Naive thymus-derived CD4-positive, alpha-beta T cell (primary cell): ENCODE measurements around the gene FREM2. TPM values are rescaled to one million over a fixed set of nuclear protein-coding genes. Genes with fewer than 3 reads are reported as not detected.

Experiments
- ATAC-seq: fragments of 150-1000 bp; cut with Tn5 transposase; 2 replicates; pipeline ENCODE4 v1.10.0; 2021; ENCODE audit warnings: mild to moderate bottlenecking, moderate library complexity
- CTCF ChIA-PET: fragments of 350-600 bp; sonication (Branson Sonifier 250); formaldehyde crosslinking; loops from one replicate; lab custom pipeline; 2021; ENCODE audit warnings: antibody characterized with exemption; lab: Charles Lee
- POLR2A ChIA-PET: fragments of 350-600 bp; sonication (Branson Sonifier 250); formaldehyde crosslinking; loops from one replicate; lab custom pipeline; 2021; ENCODE audit warnings: antibody characterized with exemption, inconsistent platforms; lab: Charles Lee
- DNase-seq, 9 donors: peaks; one replicate each; pipeline versions ENCODE4 v3.0.0 to v3.0.0-alpha.2; 2020 to 2022; ENCODE audit warnings: mixed read lengths in 1 of 9
- H3K27ac ChIP-seq: one replicate; pipeline ENCODE4 v1.7.0; 2013; ENCODE audit warnings: mild to moderate bottlenecking, low read depth, low read length, moderate library complexity
- H3K27me3 ChIP-seq, 2 donors: one replicate each; pipeline ENCODE4 v1.7.0; 2013; ENCODE audit warnings: low read length in 2 of 2, mild to moderate bottlenecking in 2 of 2, moderate library complexity in 2 of 2; ENCODE audit not compliant: control insufficient read depth in 2 of 2, insufficient read depth in 2 of 2
- H3K36me3 ChIP-seq, 3 experiments: 1 replicate in 2 of 3; 2 replicates in 1 of 3; pipeline ENCODE4 v1.7.0; 2013; ENCODE audit warnings: low read length in 3 of 3, mild to moderate bottlenecking in 3 of 3, moderate library complexity in 1 of 3; ENCODE audit not compliant: insufficient read depth in 3 of 3, control insufficient read depth in 2 of 3
- H3K4me1 ChIP-seq, 2 donors: one replicate each; pipeline ENCODE4 v1.7.0; 2013; ENCODE audit warnings: low read length in 2 of 2, mild to moderate bottlenecking in 2 of 2, moderate library complexity in 1 of 2; ENCODE audit not compliant: control insufficient read depth in 2 of 2, insufficient read depth in 2 of 2
- H3K4me3 ChIP-seq: 2 replicates; pipeline ENCODE4 v1.7.0; 2013; ENCODE audit warnings: mild to moderate bottlenecking, low read length
- H3K9me3 ChIP-seq, 3 experiments: 1 replicate in 2 of 3; 2 replicates in 1 of 3; pipeline ENCODE4 v1.7.0; 2013; ENCODE audit warnings: low read length in 3 of 3; ENCODE audit not compliant: control insufficient read depth in 2 of 3
- H3K27ac Mint-ChIP-seq, 9 donors: one replicate each; pipeline ENCODE4 v1.8.0; 2020 to 2022; ENCODE audit warnings: mixed read lengths in 9 of 9, mild to moderate bottlenecking in 8 of 9, moderate library complexity in 5 of 9, inconsistent platforms in 2 of 9
- H3K27me3 Mint-ChIP-seq, 5 donors: one replicate each; pipeline ENCODE4 v1.8.0; 2021 to 2022; ENCODE audit warnings: mixed read lengths in 5 of 5, mild to moderate bottlenecking in 1 of 5
- H3K36me3 Mint-ChIP-seq, 5 donors: one replicate each; pipeline ENCODE4 v1.8.0; 2020 to 2022; ENCODE audit warnings: mixed read lengths in 5 of 5, mild to moderate bottlenecking in 3 of 5, inconsistent platforms in 1 of 5
- H3K4me1 Mint-ChIP-seq, 7 donors: one replicate each; pipeline ENCODE4 v1.8.0; 2020 to 2022; ENCODE audit warnings: mixed read lengths in 7 of 7, mild to moderate bottlenecking in 3 of 7, inconsistent platforms in 1 of 7
- H3K4me3 Mint-ChIP-seq, 10 donors: one replicate each; pipeline ENCODE4 v1.8.0; 2020 to 2022; ENCODE audit warnings: mild to moderate bottlenecking in 10 of 10, mixed read lengths in 10 of 10, moderate library complexity in 6 of 10, inconsistent platforms in 2 of 10
- H3K9me3 Mint-ChIP-seq, 11 donors: one replicate each; pipeline ENCODE4 v1.8.0; 2020 to 2022; ENCODE audit warnings: mixed read lengths in 11 of 11, mild to moderate bottlenecking in 4 of 11, inconsistent platforms in 1 of 11, moderate library complexity in 1 of 11
- intact Hi-C, 2 donors: fragments of 100-400 bp; cut with micrococcal nuclease; formaldehyde crosslinking; loops; one replicate each; pipeline ENCODE4 v1.15.1; 2023
- polyA plus RNA-seq, 2 donors: library from polyadenylated mRNA; unstranded; fragments of 300-500 nt; fragmentation: Illumina TruSeq; gene quantifications; one replicate each; pipeline ENCODE4 v1.2.3, GENCODE V29; 2021
- total RNA-seq, 6 experiments: library from RNA in 5 of 6; stranded (reverse) in 5 of 6; gene quantifications; 1 replicate in 5 of 6; 2 replicates in 1 of 6; pipeline ENCODE4 v1.2.3 and lab custom pipeline; 2021 to 2026

The FREM2 gene
- total and polyA plus RNA-seq, 7 experiments from 2014 or later = 0.12 TPM; not detected in 6

- H3K4me1 ChIP-seq = no peaks in the 10 kb centered on the region
- H3K9me3 ChIP-seq = no peaks in the 10 kb centered on the region
- no peaks in the 10 kb centered on the region for H3K36me3 ChIP-seq
- no peaks in the 10 kb centered on the region for H3K27me3 ChIP-seq
- H3K4me3 Mint-ChIP-seq = no peak overlapping the region
- ChIA-PET CTCF (no interaction called here), POLR2A (no interaction called here)
- no peak overlapping the region for H3K27ac Mint-ChIP-seq
- H3K27ac ChIP-seq = no peak overlapping the region
- H3K4me3 ChIP-seq = no peak overlapping the region
- no peaks in the 10 kb centered on the region for H3K4me1 Mint-ChIP-seq
- H3K36me3 Mint-ChIP-seq = no peaks in the 10 kb centered on the region
- DNase-seq = no peak
- peaks cover 0 to 5% (median 0%) of the 10 kb centered on the region in 11 donors for H3K9me3 Mint-ChIP-seq
- H3K27me3 Mint-ChIP-seq = peaks cover 0 to 9% (median 3%) of the 10 kb centered on the region in 5 donors
- intact Hi-C loops = no loop called here
- ATAC-seq = no peak
Measured at GRCh38 chr13:38697197-38697596, 10.3 kb downstream of the FREM2 start.

GRCh38 chr13:38697628-38698333, 10.9 kb downstream of the FREM2 start:
- ATAC-seq (no peak), DNase-seq (no peak)
- Histone ChIP-seq H3K27ac (no peak overlapping the region), H3K36me3 (no peaks in the 10 kb centered on the region), H3K9me3 (no peaks in the 10 kb centered on the region), H3K27me3 (no peaks in the 10 kb centered on the region), H3K4me1 (no peaks in the 10 kb centered on the region), H3K4me3 (no peak overlapping the region)
- Mint-ChIP-seq H3K9me3 (peaks cover 0 to 5% (median 0%) of the 10 kb centered on the region in 11 donors), H3K4me3 (no peak overlapping the region), H3K27ac (no peak overlapping the region), H3K27me3 (peaks cover 0 to 9% (median 3%) of the 10 kb centered on the region in 5 donors), H3K4me1 (no peaks in the 10 kb centered on the region), H3K36me3 (no peaks in the 10 kb centered on the region)
- ChIA-PET POLR2A (no interaction called here), CTCF (no interaction called here)
- intact Hi-C loops = no loop called here

- H3K36me3 Mint-ChIP-seq = no peaks in the 10 kb centered on the region
- intact Hi-C loops = no loop called here
- no peak overlapping the region for H3K4me3 Mint-ChIP-seq
- Histone ChIP-seq H3K4me3 (no peak overlapping the region), H3K4me1 (no peaks in the 10 kb centered on the region), H3K27ac (no peak overlapping the region), H3K9me3 (no peaks in the 10 kb centered on the region), H3K27me3 (no peaks in the 10 kb centered on the region), H3K36me3 (no peaks in the 10 kb centered on the region)
- DNase-seq = no peak
- POLR2A ChIA-PET = no interaction called here
- CTCF ChIA-PET = no interaction called here
- peaks cover 0 to 9% (median 3%) of the 10 kb centered on the region in 5 donors for H3K27me3 Mint-ChIP-seq
- H3K9me3 Mint-ChIP-seq = peaks cover 0 to 5% (median 0%) of the 10 kb centered on the region in 11 donors
- no peaks in the 10 kb centered on the region for H3K4me1 Mint-ChIP-seq
- no peak for ATAC-seq
- H3K27ac Mint-ChIP-seq = no peak overlapping the region
Measured at GRCh38 chr13:38700051-38700450, 13.2 kb downstream of the FREM2 start.

GRCh38 chr13:38702669-38703068, 15.8 kb downstream of the FREM2 start:
- no peak for ATAC-seq
- Mint-ChIP-seq H3K4me3 (no peak overlapping the region), H3K4me1 (no peaks in the 10 kb centered on the region), H3K27me3 (peaks cover 0 to 10% (median 3%) of the 10 kb centered on the region in 5 donors), H3K9me3 (peaks cover 0 to 5% (median 0%) of the 10 kb centered on the region in 11 donors), H3K27ac (no peak overlapping the region), H3K36me3 (no peaks in the 10 kb centered on the region)
- ChIA-PET CTCF (no interaction called here), POLR2A (no interaction called here)
- Histone ChIP-seq H3K9me3 (no peaks in the 10 kb centered on the region), H3K4me1 (no peaks in the 10 kb centered on the region), H3K36me3 (no peaks in the 10 kb centered on the region), H3K4me3 (no peak overlapping the region), H3K27me3 (no peaks in the 10 kb centered on the region), H3K27ac (no peak overlapping the region)
- DNase-seq = no peak
- intact Hi-C loops = no loop called here

GRCh38 chr13:38703255-38703654, 16.4 kb downstream of the FREM2 start:
- intact Hi-C loops = no loop called here
- H3K4me1 ChIP-seq = no peaks in the 10 kb centered on the region
- no peak for DNase-seq
- CTCF ChIA-PET = no interaction called here
- ATAC-seq = no peak
- no peaks in the 10 kb centered on the region for H3K4me1 Mint-ChIP-seq
- H3K27ac Mint-ChIP-seq = no peak overlapping the region
- no peak overlapping the region for H3K4me3 Mint-ChIP-seq
- H3K27me3 Mint-ChIP-seq = peaks cover 0 to 14% (median 2%) of the 10 kb centered on the region in 5 donors
- no peaks in the 10 kb centered on the region for H3K27me3 ChIP-seq
- no peak overlapping the region for H3K4me3 ChIP-seq
- no peaks in the 10 kb centered on the region for H3K36me3 ChIP-seq
- POLR2A ChIA-PET = no interaction called here
- H3K27ac ChIP-seq = no peak overlapping the region
- no peaks in the 10 kb centered on the region for H3K36me3 Mint-ChIP-seq
- no peaks in the 10 kb centered on the region for H3K9me3 ChIP-seq
- H3K9me3 Mint-ChIP-seq = peaks cover 0 to 5% (median 0%) of the 10 kb centered on the region in 11 donors

- Mint-ChIP-seq H3K27me3 (peaks cover 0 to 13% (median 11%) of the 10 kb centered on the region in 5 donors), H3K27ac (no peak overlapping the region), H3K9me3 (peaks cover 0 to 8% (median 0%) of the 10 kb centered on the region in 11 donors), H3K4me3 (no peak overlapping the region), H3K36me3 (peaks cover 0 to 4% (median 0%) of the 10 kb centered on the region in 5 donors), H3K4me1 (no peaks in the 10 kb centered on the region)
- CTCF ChIA-PET = no interaction called here
- POLR2A ChIA-PET = no interaction called here
- Histone ChIP-seq H3K27me3 (no peaks in the 10 kb centered on the region), H3K36me3 (no peaks in the 10 kb centered on the region), H3K9me3 (no peaks in the 10 kb centered on the region), H3K4me3 (no peak overlapping the region), H3K4me1 (no peaks in the 10 kb centered on the region), H3K27ac (no peak overlapping the region)
- no peak for DNase-seq
- intact Hi-C loops = no loop called here
- ATAC-seq = no peak
Measured at GRCh38 chr13:38705365-38705764, 18.5 kb downstream of the FREM2 start.

DNA sequence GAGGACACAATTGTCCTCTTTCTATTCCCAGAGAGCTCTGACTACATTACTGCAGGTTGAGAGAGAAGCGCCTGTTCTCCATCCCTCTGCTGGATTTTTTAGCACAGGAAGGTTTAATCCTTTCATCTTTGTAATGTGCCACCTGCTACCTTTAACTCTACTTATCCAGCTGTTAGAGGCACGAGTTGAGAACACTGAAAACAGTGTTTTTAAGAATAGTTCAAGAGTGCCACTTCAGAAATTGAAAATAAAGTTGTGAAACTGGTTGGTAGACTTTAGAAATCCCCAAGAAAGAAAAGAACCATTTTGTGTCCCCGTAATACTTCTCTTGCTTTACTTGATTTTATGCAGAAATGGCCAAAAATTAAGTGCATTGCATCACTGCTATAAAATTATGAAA, 20.6 kb downstream of the FREM2 start:
- no peaks in the 10 kb centered on the region for H3K9me3 ChIP-seq
- POLR2A ChIA-PET = no interaction called here
- no peak overlapping the region for H3K27ac ChIP-seq
- peaks cover 0 to 4% (median 0%) of the 10 kb centered on the region in 5 donors for H3K36me3 Mint-ChIP-seq
- H3K36me3 ChIP-seq = no peaks in the 10 kb centered on the region
- H3K27ac Mint-ChIP-seq = no peak overlapping the region
- no peak for DNase-seq
- H3K27me3 ChIP-seq = no peaks in the 10 kb centered on the region
- CTCF ChIA-PET = no interaction called here
- ATAC-seq = no peak
- H3K4me1 ChIP-seq = no peaks in the 10 kb centered on the region
- peaks cover 0 to 8% (median 0%) of the 10 kb centered on the region in 11 donors for H3K9me3 Mint-ChIP-seq
- no peak overlapping the region for H3K4me3 Mint-ChIP-seq
- intact Hi-C loops = no loop called here
- H3K27me3 Mint-ChIP-seq = peaks cover 0 to 13% (median 5%) of the 10 kb centered on the region in 5 donors
- no peak overlapping the region for H3K4me3 ChIP-seq
- H3K4me1 Mint-ChIP-seq = no peaks in the 10 kb centered on the region
